HUDEP-2 (cell line): ENCODE data around the gene RPTOR.

ENCODE experiments used
- DNase-seq, 76 experiments: peaks; one replicate each; lab custom pipeline; 2025; ENCODE audit not compliant: unreplicated experiment in 76 of 76; lab: John Stamatoyannopoulos, UW

Gene RPTOR

GRCh38 chr17:80913928-80914821, 369.5 kb downstream of the RPTOR start:
- DNase-seq: no peak

- no peak for DNase-seq
Measured at GRCh38 chr17:80916246-80916645, 371.6 kb downstream of the RPTOR start.

- no peak for DNase-seq
Measured at GRCh38 chr17:80917716-80918560, 373.3 kb downstream of the RPTOR start.

- DNase-seq: no peak
Measured at GRCh38 chr17:80918731-80919130, 374.1 kb downstream of the RPTOR start.

- DNase-seq: no peak
Measured at GRCh38 chr17:80919331-80920311, 375.0 kb downstream of the RPTOR start.

- no peak for DNase-seq
Measured at GRCh38 chr17:80920441-80920840, 375.8 kb downstream of the RPTOR start.

- no peak for DNase-seq
Measured at GRCh38 chr17:80921159-80921558, 376.5 kb downstream of the RPTOR start.

- DNase-seq: no peak
Measured at GRCh38 chr17:80921741-80922579, 377.3 kb downstream of the RPTOR start.

- DNase-seq: no peak
Measured at GRCh38 chr17:80922580-80923160, 378.0 kb downstream of the RPTOR start.

- no peak for DNase-seq
Measured at GRCh38 chr17:80923211-80924110, 378.8 kb downstream of the RPTOR start.

- DNase-seq: no peak
Measured at GRCh38 chr17:80924111-80924806, 379.6 kb downstream of the RPTOR start.

GRCh38 chr17:80924807-80925610, 380.4 kb downstream of the RPTOR start:
- no peak for DNase-seq

- DNase-seq: no peak
Measured at GRCh38 chr17:80925688-80926335, 381.2 kb downstream of the RPTOR start.

- no peak for DNase-seq
Measured at GRCh38 chr17:80926591-80927250, 382.1 kb downstream of the RPTOR start.

GRCh38 chr17:80927791-80928216, 383.2 kb downstream of the RPTOR start:
- DNase-seq: no peak

GRCh38 chr17:80929449-80929848, 384.8 kb downstream of the RPTOR start:
- no peak for DNase-seq
